NCI-H2196 treated with DMSO at 0.1 percent for 48 hours (cell line): ENCODE results near the gene SETX.

Experiments used
- DNase-seq: peaks from one replicate; lab custom pipeline; 2025; ENCODE audit not compliant: unreplicated experiment; lab: John Stamatoyannopoulos, UW

The SETX gene

DNA sequence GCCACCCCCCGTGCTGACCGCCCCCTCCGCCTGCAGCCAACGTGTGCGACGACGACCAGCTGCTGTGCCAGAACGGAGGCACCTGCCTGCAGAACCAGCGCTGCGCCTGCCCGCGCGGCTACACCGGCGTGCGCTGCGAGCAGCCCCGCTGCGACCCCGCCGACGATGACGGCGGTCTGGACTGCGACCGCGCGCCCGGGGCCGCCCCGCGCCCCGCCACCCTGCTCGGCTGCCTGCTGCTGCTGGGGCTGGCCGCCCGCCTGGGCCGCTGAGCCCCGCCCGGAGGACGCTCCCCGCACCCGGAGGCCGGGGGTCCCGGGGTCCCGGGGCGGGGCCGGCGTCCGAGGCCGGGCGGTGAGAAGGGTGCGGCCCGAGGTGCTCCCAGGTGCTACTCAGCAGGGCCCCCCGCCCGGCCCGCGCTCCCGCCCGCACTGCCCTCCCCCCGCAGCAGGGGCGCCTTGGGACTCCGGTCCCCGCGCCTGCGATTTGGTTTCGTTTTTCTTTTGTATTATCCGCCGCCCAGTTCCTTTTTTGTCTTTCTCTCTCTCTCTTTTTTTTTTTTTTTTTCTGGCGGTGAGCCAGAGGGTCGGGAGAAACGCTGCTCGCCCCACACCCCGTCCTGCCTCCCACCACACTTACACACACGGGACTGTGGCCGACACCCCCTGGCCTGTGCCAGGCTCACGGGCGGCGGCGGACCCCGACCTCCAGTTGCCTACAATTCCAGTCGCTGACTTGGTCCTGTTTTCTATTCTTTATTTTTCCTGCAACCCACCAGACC lies 112.8 kb downstream of the SETX start:
- DNase-seq = no peak

- DNase-seq = no peak
Measured at GRCh38 chr9:132241483-132241839, 113.3 kb downstream of the SETX start.

DNA sequence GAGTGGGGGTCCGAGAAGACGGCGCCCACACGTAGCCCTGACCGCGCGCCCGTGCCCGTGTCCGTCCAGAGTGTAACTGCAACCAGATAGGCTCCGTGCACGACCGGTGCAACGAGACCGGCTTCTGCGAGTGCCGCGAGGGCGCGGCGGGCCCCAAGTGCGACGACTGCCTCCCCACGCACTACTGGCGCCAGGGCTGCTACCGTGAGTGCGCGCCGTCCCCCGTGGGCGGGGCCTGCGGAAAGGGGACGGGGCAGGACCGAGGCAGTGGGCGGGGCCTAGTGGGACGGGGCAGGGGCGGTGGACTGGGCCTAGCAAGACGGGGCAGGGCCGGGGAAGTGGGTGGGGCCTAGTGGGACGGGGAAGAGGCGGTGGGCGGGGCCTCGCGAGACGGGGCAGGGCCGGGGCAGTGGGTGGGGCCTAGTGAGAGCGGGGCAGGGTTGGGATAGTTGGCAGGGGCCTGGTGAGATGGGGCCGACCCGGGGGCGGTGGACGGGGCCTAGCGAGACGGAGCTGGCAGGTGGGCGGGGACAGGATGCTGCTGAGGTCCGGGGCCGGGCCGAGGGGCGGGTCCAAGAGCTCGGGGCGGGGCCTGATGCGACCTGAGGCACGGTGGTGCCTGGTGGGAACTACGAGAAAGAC lies 113.8 kb downstream of the SETX start:
- DNase-seq = peak; percentile 96

GRCh38 chr9:132239999-132240840 lies 114.6 kb downstream of the SETX start:
- DNase-seq = no peak

DNA sequence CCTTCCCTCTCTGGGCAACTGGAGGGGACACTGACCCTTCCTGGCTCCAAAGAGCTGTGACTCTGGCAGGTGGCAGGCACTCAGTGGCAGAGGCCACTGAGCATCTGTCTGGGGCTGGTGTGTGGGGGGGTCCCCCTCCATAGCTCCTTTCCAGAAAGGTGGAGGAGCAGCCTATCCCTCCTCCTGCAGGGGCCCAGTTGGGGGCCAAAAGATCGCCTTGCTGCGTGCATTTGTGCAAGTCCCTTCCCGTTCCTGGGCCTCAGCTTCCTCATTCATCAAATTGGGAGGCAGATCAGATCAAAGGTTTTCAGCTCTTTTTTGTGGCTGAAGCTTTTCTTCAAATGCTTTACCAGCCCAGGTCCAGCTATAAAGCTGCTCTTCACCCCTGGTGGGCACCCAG lies 115.3 kb downstream of the SETX start:
- no peak for DNase-seq

DNA sequence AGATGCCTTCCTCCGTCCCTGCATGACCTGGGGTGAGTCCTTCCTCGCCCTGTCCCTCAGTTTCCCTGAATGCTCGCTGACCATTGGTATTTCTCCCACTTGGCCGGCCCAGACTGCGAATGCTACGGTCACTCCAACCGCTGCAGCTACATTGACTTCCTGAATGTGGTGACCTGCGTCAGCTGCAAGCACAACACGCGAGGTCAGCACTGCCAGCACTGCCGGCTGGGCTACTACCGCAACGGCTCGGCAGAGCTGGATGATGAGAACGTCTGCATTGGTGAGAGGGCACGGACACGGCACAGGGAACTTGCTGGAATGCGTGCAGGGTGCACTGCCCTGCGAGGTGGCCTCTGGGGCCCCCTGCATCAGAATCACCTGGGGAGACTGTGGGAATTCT lies 115.8 kb downstream of the SETX start:
- DNase-seq = no peak

DNA sequence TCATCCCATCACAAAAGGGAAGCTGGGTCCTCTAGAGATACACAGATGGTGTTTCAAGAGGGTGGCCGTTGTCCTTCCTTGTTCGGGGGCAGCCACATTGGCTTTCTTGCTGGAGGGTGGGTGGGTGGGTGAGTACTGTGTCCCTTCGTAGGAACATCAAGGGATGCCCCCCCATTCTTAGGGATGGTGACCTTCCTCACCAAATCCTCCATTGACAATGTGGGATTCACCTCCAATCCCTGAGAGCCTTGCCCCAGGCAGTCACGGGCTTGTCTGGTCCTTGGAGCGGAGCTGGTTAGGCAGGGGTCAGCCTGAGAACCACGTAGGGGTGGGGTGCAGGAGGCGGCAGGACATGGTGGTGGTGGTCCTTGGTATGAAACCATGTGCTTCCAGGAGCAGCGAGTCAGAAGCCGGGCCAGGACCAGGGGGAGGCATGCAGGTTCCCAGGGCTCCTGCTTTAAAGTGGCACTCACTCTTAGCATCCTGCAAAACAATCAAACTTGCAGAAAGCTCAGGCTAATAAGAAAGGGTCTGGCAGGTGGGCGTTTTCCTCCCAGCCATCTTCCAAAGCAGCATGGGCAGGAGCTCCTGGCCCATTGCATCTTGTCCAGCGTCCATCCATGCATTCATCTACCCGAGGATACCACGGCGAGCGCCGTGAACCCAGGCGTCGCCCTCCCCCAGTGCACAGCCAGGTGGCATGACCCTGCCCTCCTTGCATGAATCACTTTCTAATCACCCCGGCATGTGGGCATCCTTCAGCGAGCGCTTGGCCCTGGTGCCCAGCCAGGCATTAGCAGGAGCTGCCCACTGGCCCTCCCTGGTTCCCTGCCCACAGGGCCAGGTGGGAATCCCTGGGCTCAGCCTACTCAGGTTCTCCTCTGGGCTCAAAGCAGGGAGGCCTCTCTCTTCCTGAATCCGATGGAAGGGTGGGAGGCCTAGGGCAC lies 116.5 kb downstream of the SETX start:
- DNase-seq = no peak

DNA sequence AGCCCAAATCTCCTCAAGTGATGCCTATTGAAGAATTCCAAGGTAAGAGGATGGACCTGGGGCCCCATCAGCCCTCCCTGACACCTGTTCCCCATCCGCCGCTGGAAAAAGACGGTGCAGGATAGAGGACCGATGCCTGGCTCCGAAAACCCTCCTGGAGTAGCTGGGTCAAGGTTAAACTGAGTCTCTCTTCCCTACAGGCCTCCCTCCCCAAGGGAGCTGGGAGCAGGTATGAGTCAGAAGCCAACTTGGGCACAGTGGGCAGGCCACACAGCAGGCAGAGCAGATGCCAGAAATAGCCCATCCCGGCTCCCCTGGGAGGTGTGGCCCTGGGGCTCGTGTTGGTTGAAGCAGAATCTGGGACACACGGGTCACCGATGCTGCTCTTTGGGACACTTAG lies 117.3 kb downstream of the SETX start:
- DNase-seq = no peak

DNA sequence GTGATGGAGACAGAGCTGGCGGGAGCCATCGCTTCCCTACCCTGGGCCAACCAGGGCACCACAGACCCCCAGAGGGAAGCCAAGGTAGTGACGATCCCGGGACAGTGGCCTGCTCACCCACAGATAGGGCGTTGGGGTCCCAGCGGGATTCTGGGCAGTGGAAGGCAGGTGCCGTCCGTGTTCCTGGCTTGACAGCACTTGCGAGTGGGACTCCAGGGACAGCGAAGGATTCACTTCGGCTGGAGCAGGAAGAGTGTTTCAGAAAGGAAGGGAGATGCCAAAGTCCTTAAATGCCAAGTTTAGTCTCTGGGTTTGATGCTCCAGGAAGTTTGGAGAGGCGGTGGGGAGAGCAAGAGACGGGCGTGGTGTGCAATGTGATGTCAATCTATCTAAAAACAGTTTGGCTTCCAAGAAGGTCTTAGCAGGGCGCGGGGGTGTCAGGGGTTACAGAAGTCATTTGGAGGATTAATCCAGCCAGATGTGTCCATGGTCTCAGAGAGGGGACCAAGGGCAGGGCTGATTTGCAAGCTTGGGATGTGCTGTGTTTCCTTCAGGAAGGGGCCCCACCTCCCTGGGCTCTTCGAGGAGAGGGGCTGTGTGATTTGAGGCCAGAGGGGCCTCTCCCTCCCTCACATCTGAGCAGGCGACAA lies 118.0 kb downstream of the SETX start:
- DNase-seq = no peak

DNA sequence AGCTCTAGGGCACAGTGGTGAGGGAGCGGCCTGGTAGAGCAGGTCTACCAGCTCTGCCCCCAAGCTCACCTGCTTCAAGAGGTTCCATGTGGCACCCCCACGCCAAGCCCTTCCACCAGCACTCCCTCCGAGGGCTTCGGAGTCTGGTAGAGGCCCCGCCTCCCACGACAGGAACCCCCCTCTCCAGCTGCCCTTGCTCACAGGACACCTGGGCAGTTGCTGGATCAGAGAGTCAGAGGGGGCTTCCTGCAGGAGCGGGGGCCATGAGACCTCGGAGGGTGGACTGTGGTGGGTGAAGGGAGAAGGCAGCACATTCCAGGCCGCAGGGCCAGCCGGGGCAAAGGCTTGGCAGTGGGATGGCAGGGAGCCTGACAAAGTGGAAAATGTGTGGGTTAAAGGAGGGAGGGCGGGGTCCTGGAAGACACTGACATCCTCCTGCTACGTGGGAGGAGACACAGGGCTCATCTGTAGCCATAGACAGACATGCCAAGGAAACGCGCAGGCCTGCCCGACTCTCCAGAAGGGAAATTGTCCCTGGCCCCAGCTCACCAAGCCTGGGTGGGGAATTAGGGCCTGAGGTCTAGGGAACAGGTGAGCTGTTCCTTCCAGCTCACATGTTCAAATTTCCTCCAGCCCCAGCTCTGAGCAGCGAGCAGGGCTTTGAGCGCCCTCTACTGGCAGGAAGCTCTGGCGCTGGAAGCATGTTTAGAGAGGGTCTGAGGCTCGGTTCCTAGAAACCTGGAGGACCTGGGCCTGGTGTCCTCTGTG lies 118.7 kb downstream of the SETX start:
- peak; percentile 72 for DNase-seq

DNA sequence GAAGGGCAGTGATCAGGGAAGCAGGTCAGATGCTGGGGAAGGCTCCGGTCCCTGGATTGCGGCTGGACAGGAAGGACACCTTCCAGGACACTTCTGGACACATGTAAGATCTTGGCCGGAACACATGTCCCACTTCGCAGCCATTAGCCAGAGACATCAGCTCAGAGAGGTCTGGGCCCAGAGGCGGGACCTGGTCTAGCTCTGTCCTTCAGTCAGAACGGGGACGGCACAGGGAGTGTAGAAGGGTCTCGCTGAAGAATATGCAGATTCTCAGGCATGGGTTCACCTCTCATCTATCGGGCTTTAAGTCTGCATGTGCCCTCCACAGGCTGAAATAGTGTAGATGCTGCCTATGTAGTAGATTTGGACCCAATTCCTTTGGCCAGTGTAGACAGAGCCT lies 119.7 kb downstream of the SETX start:
- no peak for DNase-seq

DNA sequence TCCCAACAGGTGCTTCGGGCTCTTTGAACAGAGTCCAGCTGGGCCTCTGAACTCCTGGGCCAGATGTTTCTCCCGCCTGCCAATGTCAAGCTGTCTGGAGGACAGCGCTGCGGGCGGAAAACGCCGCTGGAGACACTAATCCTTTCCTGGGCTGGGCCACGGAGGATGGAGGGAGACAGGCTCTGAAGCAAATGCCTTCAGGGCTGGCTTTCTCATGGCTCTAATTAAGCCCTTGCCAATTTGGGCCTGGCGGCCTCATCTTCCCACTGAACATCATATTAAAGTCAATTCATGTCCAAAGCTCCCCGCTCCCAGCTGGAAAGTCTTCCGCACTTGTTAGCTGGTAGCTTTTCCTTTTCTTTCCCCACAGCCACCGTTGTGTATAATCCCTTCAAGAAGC lies 120.3 kb downstream of the SETX start:
- no peak for DNase-seq

DNA sequence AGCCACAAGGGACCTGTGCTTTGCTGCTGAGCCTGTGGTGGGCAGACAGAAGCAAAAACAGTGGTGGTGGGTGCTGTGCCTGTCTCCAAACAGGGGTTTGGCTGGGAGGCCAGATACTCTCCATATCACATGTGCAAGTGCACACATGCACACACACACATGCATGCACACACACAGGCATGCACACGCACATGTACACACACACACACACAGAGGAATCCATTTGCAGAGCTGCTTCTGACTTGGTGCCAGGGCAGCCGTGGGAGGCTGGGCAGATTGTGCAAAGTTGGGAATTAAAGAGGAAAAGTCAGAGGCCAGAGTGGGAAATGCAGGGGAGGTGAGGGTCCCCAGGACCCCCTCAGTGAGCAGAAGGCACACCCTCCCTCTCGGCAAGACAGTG lies 121.6 kb downstream of the SETX start:
- DNase-seq = no peak

DNA sequence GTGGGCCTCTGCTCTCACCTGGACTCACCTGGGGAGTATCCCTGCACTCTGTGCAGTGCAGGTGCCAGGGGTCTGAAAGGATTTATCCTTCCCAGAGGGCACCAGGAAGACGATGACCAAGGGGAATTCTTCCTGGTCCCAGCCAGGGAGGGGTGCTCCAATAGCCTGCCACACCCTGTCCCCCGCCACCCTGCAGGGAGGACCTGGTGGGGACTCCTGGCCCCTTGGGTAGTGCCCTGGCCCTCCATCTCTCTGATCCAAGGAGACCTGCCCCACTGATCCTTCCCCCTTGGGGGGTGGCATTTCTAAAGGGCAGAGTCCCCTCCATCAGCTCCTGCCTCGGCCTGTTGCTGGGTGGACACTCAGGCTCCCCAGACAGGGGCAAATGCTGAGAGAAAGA lies 122.3 kb downstream of the SETX start:
- no peak for DNase-seq

GRCh38 chr9:132231019-132231701 lies 123.6 kb downstream of the SETX start:
- DNase-seq = no peak

GRCh38 chr9:132230605-132231004 lies 124.2 kb downstream of the SETX start:
- no peak for DNase-seq

- DNase-seq = no peak
Measured at GRCh38 chr9:132228062-132228461, 126.7 kb downstream of the SETX start.

DNA sequence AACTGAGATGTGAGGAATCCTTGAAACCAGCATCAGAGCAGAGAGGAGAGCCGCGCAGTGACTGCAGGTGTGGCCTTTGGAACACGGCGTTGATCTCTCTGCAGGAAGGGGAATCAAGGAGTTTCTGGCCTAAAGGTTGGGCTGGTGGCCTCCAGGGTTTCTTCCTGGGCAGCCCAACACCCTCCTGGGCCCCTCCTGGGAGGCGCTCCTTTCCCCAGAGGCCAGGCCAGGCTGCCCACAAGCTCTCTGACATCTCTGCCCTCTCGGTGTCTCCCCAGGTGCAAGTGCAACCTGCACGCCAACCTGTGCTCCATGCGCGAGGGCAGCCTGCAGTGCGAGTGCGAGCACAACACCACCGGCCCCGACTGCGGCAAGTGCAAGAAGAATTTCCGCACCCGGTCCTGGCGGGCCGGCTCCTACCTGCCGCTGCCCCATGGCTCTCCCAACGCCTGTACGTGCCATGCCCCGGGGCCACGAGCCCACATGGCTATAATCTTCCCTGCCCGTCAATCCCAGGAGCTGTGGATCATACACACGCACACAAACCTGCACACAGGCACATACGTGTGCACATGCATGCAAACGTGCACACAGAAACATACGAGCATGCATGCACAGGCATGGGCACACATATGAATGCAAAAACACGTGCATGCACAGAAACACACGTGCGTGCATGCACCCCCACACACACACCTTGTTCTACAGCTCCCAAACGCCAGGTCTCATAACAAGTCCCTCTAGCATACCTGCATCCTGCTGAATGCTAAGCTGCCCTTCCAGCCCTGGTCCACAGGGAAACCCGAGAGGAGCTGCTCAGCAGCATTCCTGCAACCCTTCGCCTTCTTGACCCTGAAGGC lies 128.0 kb downstream of the SETX start:
- DNase-seq = no peak
